UCSD-AML1 (cell line): ENCODE results near the gene PHAX.
"Not testable (repeated sequence)": the region's sequence is repeated elsewhere in the genome, so short reads cannot be mapped to it uniquely, and the experiment has no call there.

ENCODE experiments used
- DNase-seq: peaks from one replicate; lab custom pipeline; 2025; ENCODE audit not compliant: unreplicated experiment; lab: John Stamatoyannopoulos, UW

PHAX gene

GRCh38 chr5:126656401-126657007 lies 55.8 kb downstream of the PHAX start:
- no peak for DNase-seq

- DNase-seq, result no peak
Measured at GRCh38 chr5:126658561-126658960, 57.8 kb downstream of the PHAX start.

GRCh38 chr5:126659805-126660482 lies 59.2 kb downstream of the PHAX start:
- DNase-seq, result no peak

DNA sequence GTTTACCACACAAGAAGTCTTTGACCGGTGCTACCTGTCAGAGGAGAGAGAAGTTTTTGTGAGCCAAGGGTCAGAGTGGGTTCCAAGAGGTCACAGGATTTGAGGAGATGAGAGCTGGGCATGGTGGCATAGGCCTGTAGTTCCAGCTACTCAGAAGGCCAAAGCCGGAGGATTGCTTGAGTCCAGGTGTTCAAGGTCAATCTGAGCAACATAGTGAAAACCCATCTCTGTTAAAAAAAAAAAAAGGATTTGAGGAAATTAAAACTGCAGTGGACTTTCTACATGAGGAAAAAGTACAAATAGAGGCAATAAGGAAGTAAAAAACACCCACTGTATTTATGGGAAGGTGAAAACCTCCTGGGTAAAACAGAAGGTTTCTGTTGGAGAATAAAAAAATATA lies 63.8 kb downstream of the PHAX start:
- DNase-seq, result no peak

- DNase-seq, result not testable (repeated sequence)
Measured at GRCh38 chr5:126670109-126670508, 69.4 kb downstream of the PHAX start.

DNA sequence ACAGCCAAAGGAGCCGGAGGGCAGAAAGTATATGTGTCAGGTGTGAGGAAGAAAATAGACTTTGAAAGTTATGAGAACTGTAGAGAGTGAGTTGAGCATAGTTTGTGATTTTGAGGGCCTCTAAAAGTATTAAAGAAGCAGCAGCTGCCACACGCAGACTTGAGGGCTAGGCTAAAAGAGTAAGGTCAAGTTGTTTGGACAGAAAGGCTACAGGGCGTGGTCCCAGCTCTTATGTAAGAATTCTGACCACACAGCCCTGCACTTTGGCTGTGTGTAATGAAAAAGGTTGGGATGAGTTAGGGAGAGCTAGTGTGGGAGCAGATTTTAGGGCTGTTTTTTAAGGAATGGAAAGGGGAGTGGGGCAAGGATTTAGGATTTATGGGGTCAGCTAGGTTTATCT lies 70.9 kb downstream of the PHAX start:
- DNase-seq, result not testable (repeated sequence)

DNA sequence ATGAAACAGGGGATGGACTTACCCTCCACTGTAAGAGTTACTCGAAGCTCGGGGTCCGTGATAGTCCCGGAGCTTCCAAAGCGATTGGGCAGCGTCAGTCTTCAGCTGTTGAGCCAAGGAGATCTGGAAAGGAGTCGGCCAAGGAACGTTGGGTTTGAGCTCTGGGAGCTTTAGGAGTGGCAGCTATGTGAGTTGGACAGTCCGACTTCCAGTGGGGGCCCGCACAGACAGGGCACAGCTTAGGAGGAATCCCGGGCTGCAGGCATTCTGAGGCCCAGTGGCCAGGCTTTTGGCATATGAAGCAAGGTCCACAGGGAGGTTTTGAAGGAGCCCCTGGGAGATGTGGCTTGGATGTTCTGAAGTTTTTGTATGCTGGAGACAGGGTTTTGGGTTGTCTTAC lies 72.7 kb downstream of the PHAX start:
- no peak for DNase-seq

DNA sequence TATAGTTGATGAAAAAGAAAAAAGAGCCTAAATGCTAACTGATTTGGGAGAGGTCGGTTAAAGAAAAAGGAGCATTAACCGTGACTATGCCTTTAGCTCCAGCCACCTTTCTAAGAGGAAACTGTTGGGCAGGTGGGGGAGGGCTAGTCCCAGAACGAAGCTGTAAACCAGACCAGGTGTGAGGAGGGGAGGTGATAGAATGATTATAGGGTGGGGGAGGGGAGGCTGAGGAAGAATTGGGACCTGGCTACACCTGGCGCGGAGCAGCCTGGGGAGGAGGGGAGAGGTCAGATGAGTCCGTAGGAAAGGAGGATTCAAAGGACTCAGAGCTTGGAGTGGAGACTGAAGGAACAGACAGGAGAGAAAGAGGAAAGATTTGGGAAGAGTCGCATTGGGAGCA lies 73.4 kb downstream of the PHAX start:
- DNase-seq, result no peak

- DNase-seq, result no peak
Measured at GRCh38 chr5:126675338-126675737, 74.6 kb downstream of the PHAX start.

GRCh38 chr5:126676195-126676624 lies 75.5 kb downstream of the PHAX start:
- peak; percentile 22 for DNase-seq
